CD4-positive, alpha-beta T cell treated with Interleukin-4 for 4 hours (primary cell): Measurements from ENCODE around the gene ZNF117.
"Not testable (repeated sequence)": the region's sequence is repeated elsewhere in the genome, so short reads cannot be mapped to it uniquely, and the experiment has no call there.

Experiments
- DNase-seq: peaks from one replicate; pipeline ENCODE4 v3.0.0-alpha.2; 2020

The ZNF117 gene

GRCh38 chr7:64996305-64996704, 5.5 kb upstream of the ZNF117 start:
- no peak for DNase-seq

- DNase-seq = no peak
Measured at GRCh38 chr7:64993901-64994300, 3.1 kb upstream of the ZNF117 start.

GRCh38 chr7:64992971-64993370, 2.1 kb upstream of the ZNF117 start:
- no peak for DNase-seq

GRCh38 chr7:64990216-64990615, 620 bp downstream of the ZNF117 start:
- DNase-seq = no peak

GRCh38 chr7:64978497-64979203, 12.2 kb downstream of the ZNF117 start:
- DNase-seq = no peak

- no peak for DNase-seq
Measured at GRCh38 chr7:64965594-64965993, 25.2 kb downstream of the ZNF117 start.

GRCh38 chr7:64959072-64959747, 31.6 kb downstream of the ZNF117 start:
- no peak for DNase-seq

GRCh38 chr7:64951250-64951848, 39.5 kb downstream of the ZNF117 start:
- DNase-seq = peak; percentile 61

- not testable (repeated sequence) for DNase-seq
Measured at GRCh38 chr7:64950673-64951072, 40.2 kb downstream of the ZNF117 start.

- not testable (repeated sequence) for DNase-seq
Measured at GRCh38 chr7:64948774-64949173, 42.1 kb downstream of the ZNF117 start.

- DNase-seq = no peak
Measured at GRCh38 chr7:64947252-64948000, 43.4 kb downstream of the ZNF117 start.

- no peak for DNase-seq
Measured at GRCh38 chr7:64946772-64947171, 44.1 kb downstream of the ZNF117 start.

GRCh38 chr7:64945503-64946175, 45.2 kb downstream of the ZNF117 start:
- DNase-seq = no peak

GRCh38 chr7:64944667-64945502, 46.0 kb downstream of the ZNF117 start:
- not testable (repeated sequence) for DNase-seq

GRCh38 chr7:64940021-64940420, 50.8 kb downstream of the ZNF117 start:
- not testable (repeated sequence) for DNase-seq

- no peak for DNase-seq
Measured at GRCh38 chr7:64938540-64938939, 52.3 kb downstream of the ZNF117 start.

GRCh38 chr7:64934478-64934877, 56.4 kb downstream of the ZNF117 start:
- no peak for DNase-seq

GRCh38 chr7:64928252-64929187, 62.3 kb downstream of the ZNF117 start:
- not testable (repeated sequence) for DNase-seq
